ENCODE results near the gene MYO18A. TPM values are rescaled to one million over a fixed set of nuclear protein-coding genes. Genes with fewer than 3 reads are reported as not detected.

Gene MYO18A
- total RNA-seq, 4 donors from 2014 or later, result 526 to 1,058 (median 835) TPM

GRCh38 chr17:29113334-29113733 lies 66.9 kb downstream of the MYO18A start:
- intact Hi-C loops (cut with DNase I; ENCODE audit: low total_unique reads), result loop anchor here (5.0 kb wide), 1 partner anchor 386 kb away; the partner anchor contains the start of genes NEK8 and TLCD1
- in situ Hi-C loops (cut with MboI; ENCODE audit: low sequenced_read_pairs in 4 of 4), result loop anchor here in 1 of 4 donors (10.0 kb wide), 1 partner anchor 149 kb away; no protein-coding TSS in a partner anchor
- ATAC-seq (no peak), DNase-seq (peak in 1 of 2 donors; percentile 65)
- Histone ChIP-seq H3K4me3 (no peak overlapping the region), H3K9me3 (no peaks in the 10 kb centered on the region), H3K27ac (peak overlapping the region; percentile 78 to 98 (median 84)), H3K36me3 (peaks cover 0 to 70% of the 10 kb centered on the region in 2 donors), H3K27me3 (no peaks in the 10 kb centered on the region), H3K4me1 (peaks cover 66 to 71% of the 10 kb centered on the region in 2 donors)
- TF ChIP-seq POLR2A (IDR thresholded peaks at IDR 0.05) (no peak), CTCF (IDR thresholded peaks at IDR 0.05 in 4 of 5, conservative IDR thresholded peaks at IDR 0.05 in 1 of 5) (no peak)

DNA sequence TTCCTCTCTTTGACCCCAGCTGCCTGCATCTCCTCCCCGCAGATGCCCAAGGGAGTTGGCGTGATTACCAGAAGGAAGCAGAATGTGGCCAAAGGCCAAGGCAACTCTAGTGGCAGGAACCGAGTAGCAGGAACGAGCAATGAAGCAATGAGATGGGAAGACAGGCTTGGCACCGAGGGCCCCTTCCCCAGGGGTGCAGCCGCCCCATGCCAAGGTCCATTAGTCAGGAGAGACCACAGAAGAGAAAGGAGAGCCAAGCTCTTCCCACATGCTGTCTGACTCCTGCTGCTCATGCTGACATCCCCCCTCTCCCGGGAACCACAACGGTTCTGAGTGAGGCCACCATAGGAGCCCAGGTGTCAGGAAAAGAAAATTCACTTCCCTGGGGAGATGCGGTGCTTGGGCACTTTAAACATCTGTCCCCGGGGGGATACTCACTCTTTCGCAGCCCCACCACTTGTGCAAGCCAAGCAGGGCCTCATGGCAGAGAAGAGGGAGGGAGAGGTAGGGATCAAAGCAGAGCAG lies 67.4 kb downstream of the MYO18A start:
- Histone ChIP-seq H3K4me1 (peaks cover 71 to 74% of the 10 kb centered on the region in 2 donors), H3K4me3 (no peak overlapping the region), H3K27ac (peak overlapping the region; percentile 78 to 98 (median 84)), H3K36me3 (peaks cover 0 to 67% of the 10 kb centered on the region in 2 donors), H3K27me3 (no peaks in the 10 kb centered on the region), H3K9me3 (no peaks in the 10 kb centered on the region)
- in situ Hi-C loops (cut with MboI; ENCODE audit: low sequenced_read_pairs in 4 of 4) (loop anchor here in 1 of 4 donors (10.0 kb wide), 1 partner anchor 148 kb away; no protein-coding TSS in a partner anchor), intact Hi-C loops (cut with DNase I; ENCODE audit: low total_unique reads) (loop anchor here (5.0 kb wide), 1 partner anchor 386 kb away; the partner anchor contains the start of genes NEK8 and TLCD1)
- DNase-seq (peak in 1 of 2 donors; percentile 89), ATAC-seq (peak; percentile 10 to 39)
- no peak for TF ChIP-seq POLR2A (IDR thresholded peaks at IDR 0.05)
- TF ChIP-seq CTCF (IDR thresholded peaks at IDR 0.05 in 4 of 5, conservative IDR thresholded peaks at IDR 0.05 in 1 of 5), result no peak

- ATAC-seq, result peak; percentile 77 to 80
- Histone ChIP-seq H3K36me3 (peaks cover 0 to 65% of the 10 kb centered on the region in 2 donors), H3K27me3 (no peaks in the 10 kb centered on the region), H3K4me1 (peaks cover 74% of the 10 kb centered on the region in 2 donors), H3K27ac (peak overlapping the region; percentile 78 to 98 (median 84)), H3K4me3 (no peak overlapping the region), H3K9me3 (no peaks in the 10 kb centered on the region)
- intact Hi-C loops (cut with DNase I; ENCODE audit: low total_unique reads) (loop anchor here (1.0 to 5.0 kb wide), 2 partner anchors 147 to 385 kb away; partner anchors contain the start of genes NEK8 and TLCD1), in situ Hi-C loops (cut with MboI; ENCODE audit: low sequenced_read_pairs in 4 of 4) (loop anchor here in 1 of 4 donors (10.0 kb wide), 1 partner anchor 147 kb away; no protein-coding TSS in a partner anchor)
- peak; percentile 63 to 95 for DNase-seq
- no peak for TF ChIP-seq POLR2A (IDR thresholded peaks at IDR 0.05)
- peak; percentile 83 to 93 (median 91) for TF ChIP-seq CTCF (IDR thresholded peaks at IDR 0.05 in 4 of 5, conservative IDR thresholded peaks at IDR 0.05 in 1 of 5)
Measured at GRCh38 chr17:29111816-29112499, 68.2 kb downstream of the MYO18A start.

DNA sequence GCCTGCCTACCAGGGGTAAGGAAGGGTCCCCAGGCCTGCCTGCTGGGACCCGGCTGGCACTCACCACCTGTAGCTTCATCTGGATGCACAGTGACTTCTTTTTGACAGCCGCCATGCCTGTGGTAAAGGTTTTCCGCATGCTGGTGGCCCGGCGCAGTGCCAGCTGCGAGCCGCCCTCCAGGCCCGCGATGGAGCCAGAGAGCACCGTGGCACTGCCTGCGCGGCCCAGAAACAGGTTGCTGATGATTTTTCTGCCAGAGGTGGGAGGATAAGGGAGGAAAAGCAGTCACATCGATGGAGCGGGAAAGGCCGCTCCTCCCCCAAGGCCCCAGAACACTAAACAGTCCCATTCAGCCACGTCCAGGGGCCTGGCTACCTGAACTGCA lies 69.8 kb downstream of the MYO18A start:
- peak overlapping the region in 3 of 4 donors; percentile 80 to 98 (median 89) for H3K27ac ChIP-seq
- no peaks in the 10 kb centered on the region for H3K9me3 ChIP-seq
- no peak for DNase-seq
- intact Hi-C loops (cut with DNase I; ENCODE audit: low total_unique reads), result loop anchor here (5.0 kb wide), 1 partner anchor 383 kb away; the partner anchor contains the start of genes NEK8 and TLCD1
- peaks cover 0 to 71% of the 10 kb centered on the region in 2 donors for H3K36me3 ChIP-seq
- TF ChIP-seq POLR2A (IDR thresholded peaks at IDR 0.05) (no peak), CTCF (IDR thresholded peaks at IDR 0.05 in 4 of 5, conservative IDR thresholded peaks at IDR 0.05 in 1 of 5) (no peak)
- peaks cover 60 to 64% of the 10 kb centered on the region in 2 donors for H3K4me1 ChIP-seq
- in situ Hi-C loops (cut with MboI; ENCODE audit: low sequenced_read_pairs in 4 of 4), result loop anchor here in 1 of 4 donors (10.0 kb wide), 1 partner anchor 146 kb away; no protein-coding TSS in a partner anchor
- no peak for ATAC-seq
- no peaks in the 10 kb centered on the region for H3K27me3 ChIP-seq
- H3K4me3 ChIP-seq, result no peak overlapping the region

Measured in gastrocnemius medialis (tissue), 4 donors.